HCEC 1CT (cell line): ENCODE measurements around the gene SCAPER.
"Not testable (repeated sequence)": the region's sequence is repeated elsewhere in the genome, so short reads cannot be mapped to it uniquely, and the experiment has no call there.

ENCODE experiments used
- DNase-seq: peaks from one replicate; pipeline ENCODE4 v3.0.0-alpha.2; 2017

The SCAPER gene

DNA sequence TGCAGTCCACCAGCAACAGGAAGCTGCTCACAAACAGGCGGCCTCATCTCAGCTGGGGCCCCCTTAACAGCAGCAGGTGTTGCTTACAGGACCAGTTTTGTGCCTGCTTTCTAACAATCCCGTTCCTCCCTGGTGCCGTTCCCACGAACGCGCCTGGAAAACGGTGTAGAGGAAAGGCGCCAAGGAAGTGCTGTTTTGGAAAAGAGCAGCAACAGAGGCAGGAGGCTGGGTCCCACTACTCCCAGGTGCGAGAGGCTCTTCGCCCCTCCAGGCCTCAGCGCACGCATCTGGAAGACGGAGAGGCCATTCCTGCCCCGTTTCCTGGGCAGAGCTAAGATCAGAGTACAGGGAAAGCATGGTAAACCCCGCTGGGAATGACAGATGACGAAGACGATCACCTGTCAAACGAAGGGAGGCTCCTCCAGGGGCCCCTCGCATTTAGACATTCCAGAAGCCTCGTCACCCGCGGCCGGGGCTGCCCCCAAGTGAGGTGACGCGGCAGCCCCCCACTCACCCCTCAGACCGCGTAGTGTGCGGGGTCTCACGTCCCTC lies 603 bp downstream of the SCAPER start:
- peak; percentile 25 for DNase-seq

DNA sequence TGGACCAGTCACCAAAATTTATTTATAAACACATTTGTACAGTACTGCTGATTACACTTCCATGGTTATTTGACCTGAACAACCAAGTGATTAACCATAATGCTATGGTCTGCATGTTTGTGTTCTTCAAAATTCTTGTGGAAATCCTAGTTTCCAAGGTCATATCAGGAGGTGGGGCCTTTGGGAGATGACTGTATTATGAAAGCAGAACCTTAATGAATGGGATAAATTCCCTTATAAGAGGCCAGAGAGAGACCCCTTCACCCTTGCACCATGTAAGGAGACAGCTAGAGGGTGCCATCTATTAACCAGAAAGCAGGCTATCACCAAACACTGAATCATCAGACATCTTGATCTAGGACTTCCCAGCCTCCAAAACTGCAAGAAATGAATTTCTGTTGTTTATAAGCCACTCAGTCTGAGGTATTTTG lies 1.9 kb downstream of the SCAPER start:
- DNase-seq = peak; percentile 70

DNA sequence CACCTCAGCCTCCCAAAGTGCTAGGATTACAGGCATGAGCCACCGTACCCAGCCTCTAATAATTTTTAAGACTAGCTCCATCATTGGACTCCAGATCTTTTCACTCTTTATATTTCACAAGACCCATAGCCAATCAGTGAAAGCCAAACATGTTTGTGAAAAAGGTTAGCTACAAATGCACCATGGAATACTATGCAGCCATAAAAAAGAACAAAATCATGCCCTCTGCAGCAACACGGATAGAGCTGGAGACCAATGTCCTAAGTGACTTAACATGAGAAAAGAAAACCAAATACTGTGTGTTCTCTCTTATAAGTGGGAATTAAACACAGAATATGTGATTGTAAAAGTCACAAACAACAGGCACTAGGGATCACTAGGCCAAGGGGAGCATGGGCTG lies 3.2 kb downstream of the SCAPER start:
- DNase-seq = no peak

DNA sequence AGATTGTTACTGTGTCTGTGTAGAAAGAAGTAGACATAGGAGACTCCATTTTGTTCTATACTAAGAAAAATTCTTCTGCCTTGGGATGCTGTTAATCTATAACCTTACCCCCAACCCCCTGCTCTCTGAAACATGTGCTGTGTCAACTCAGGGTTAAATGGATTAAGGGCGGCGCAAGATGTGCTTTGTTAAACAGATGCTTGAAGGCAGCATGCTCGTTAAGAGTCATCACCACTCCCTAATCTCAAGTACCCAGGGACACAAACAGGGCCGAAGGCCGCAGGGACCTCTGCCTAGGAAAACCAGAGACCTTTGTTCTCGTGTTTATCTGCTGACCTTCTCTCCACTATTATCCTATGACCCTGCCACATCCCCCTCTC lies 5.2 kb downstream of the SCAPER start:
- not testable (repeated sequence) for DNase-seq

DNA sequence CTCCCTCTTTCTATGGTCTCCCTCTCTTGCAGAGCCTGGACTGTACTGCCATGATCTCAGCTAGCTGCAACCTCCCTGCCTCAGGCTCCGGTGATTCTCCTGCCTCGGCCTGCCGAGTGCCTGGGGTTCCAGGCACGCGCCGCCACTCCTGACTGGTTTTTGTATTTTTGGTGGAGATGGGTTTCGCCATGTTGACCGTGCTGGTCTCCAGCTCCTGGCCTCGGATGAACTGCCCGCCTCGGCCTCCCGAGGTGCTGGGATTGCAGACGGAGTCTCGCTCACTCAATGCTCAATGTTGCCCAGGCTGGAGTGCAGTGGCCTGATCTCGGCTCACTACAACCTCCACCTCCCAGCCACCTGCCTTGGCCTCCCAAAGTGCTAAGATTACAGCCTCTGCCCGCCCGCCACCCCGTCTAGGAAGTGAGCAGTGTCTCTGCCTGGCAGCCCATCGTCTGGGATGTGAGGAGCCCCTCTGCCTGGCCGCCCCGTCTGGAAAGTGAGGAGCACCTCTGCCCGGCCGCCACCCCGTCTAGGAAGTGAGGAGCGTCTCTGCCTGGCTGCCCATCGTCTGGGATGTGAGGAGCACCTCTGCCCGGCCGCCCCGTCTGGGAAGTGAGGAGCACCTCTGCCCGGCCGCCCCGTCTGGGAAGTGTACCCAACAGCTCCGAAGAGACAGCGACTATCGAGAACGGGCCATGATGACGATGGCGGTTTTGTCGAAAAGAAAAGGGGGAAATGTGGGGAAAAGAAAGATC lies 5.8 kb downstream of the SCAPER start:
- DNase-seq = not testable (repeated sequence)

DNA sequence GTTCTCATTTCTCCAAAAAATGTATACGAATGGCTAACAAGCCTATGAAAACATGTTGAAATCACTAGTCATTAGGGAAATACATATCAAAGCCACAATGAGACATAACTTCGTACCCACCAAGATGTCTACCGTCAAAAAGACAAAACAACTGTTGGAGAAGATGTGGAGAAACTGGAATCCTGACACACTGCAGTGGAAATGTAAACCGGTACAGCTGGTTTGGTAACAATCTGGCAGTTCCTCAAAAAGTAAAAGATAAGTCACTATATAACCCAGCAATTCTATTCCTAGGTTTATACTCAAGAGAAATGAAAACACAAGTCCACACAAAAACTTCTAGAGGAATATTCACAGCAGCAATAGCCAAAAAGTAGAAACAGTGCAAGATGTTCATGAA lies 7.0 kb downstream of the SCAPER start:
- DNase-seq = no peak

DNA sequence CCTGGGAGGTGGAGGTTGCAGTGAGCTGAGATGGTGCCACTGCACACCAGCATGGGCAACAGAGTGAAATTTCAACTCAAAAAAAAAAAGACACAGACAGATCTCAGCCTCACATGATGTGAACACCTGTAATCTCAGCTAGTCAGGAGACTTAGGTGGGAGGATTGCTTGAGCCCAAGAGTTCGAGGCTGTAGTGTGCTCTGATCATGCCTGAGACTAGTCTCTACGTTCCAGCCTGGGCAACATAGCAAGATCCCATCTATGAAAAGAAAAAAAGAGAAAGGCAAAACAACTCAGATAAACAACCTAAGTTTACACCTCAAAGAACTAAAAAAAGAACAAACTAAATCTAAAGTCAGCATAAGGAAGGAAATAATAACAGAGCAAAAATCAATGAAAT lies 11.0 kb downstream of the SCAPER start:
- no peak for DNase-seq

DNA sequence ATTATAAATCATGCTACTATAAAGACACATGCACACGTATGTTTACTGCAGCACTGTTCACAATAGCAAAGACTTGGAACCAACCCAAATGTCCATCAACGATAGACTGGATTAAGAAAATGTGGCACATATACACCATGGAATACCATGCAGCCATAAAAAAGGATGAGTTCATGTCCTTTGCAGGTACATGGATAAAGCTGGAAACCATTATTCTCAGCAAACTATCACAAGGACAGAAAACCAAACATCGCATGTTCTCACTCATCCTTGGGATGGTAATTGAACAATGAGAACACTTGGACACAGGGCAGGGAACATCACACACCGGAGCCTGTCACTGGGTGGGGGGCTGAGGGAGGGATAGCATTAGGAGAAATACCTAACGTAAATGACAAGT lies 12.3 kb downstream of the SCAPER start:
- not testable (repeated sequence) for DNase-seq

DNA sequence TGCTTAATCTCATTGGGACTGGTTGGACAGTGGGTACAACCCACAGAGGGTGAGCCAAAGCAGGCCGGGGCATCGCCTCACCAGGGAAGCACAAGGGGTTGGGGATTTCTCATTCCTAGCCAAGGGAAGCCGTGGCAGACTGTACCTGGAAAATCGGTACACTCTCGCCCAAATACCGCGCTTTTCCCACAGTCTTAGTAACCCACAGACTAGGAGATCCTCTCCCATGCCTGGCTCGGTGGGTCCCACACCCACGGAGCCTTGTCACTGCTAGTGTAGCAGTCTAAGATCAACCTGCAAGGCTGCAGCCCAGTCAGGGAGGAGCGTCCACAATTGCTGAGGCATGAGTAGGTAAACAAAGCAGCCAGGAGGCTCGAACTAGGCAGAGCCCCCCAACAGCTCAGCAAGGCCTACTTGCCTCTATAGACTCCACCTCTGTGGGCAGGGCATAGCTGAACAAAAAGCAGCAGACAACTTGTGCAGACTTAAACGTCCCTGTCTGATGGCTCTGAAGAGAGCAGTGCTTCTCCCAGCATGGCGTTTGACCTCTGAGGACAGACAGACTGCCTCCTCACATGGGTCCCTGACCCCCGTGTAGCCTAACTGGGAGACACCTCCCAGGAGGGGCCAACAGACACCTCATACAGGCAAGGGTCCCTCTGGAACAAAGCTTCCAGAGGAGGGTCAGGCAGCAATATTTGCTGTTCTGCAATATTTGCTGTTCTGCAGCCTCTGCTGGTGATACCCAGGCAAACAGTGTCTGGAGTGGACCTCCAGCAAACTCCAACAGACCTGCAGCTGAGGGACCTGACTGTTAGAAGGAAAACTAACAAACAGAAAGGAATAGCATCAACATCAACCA lies 17.6 kb downstream of the SCAPER start:
- not testable (repeated sequence) for DNase-seq

DNA sequence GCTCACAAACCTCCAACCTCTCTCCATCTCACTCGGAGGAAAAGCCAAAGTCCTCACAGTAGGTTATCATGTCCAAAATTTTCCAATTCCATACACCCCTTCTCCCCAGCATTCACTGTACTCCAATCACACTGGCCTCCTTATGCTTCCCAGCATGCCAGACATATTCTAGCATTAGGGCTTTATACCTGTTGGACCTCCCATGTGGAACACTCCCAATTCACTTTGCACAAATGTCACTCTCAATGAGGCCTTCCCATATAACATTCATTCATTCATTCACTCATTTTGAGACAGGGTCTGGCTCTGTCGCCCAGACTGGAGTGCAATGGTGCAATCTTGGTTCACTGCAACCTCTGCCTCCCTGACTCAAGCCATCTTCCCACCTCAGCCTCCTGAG lies 19.9 kb downstream of the SCAPER start:
- no peak for DNase-seq

DNA sequence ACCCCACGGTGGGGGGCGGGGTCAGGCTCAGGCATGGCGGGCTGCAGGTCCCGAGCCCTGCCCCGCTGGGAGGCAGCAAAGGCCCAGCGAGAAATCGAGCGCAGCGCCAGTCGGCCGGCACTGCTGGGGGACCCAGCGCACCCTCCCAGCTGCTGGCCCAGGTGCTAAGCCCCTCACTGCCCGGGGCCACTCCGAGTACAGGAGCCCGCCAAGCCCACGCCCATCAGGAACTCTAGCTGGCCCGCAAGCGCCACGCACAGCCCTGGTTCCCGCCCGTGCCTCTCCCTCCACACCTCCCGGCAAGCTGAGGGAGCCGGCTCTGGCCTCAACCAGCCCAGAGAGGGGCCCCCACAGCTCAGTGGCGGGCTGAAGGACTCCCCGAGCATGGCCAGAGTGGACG lies 29.2 kb downstream of the SCAPER start:
- no peak for DNase-seq

DNA sequence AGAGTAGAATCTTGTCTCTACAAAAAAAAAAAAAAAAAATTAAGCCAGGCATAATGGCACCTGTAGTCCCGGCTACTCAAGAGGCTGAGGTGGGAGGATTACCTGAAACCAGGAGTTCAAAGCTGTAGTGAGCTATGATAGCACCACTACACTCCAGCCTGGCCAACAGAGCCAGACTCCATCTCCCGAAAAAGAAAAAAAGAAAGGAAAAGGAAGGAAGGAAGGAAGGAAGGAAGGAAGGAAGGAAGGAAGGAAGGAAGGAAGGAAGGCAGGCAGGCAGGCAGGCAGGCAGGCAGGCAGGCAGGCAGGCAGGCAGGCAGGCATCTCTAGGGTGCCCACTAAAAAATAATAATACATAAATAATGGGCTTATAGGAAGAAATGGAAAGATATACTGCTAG lies 32.1 kb downstream of the SCAPER start:
- not testable (repeated sequence) for DNase-seq

DNA sequence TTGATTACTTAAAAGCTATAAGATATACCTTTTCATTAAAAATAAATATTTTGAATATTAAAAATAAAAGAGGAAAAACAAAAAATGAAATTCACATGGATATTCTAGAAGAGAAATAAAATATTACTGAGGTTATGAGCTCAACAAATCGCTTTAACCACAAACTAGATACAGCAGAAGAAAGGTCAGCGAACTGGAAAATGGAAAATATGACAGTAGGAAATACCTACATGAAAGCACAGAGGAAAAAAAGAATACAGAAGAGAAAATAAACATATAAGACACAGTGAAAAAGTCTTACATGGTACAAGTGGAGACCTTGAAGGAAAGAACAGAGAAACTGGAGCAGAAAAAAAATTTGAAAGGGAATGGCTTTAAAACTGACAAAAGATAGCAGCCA lies 33.2 kb downstream of the SCAPER start:
- DNase-seq = no peak

DNA sequence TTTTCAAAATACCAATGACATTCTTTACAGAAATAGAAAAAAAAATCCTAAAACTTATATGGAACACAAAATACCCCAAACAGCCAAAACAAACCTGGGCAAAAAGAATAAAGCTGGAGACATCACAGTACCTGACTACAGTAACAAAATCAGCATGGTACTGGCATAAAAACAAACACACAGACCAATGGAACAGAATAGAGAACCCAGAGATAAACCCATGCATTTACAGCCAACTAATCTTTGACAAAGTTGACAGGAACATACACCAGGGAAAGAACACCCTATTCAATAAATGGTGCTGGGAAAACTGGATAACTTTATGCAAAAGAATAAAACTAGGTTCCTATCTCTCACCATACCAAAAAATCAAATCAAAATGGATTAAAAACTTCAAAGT lies 36.4 kb downstream of the SCAPER start:
- DNase-seq = no peak

DNA sequence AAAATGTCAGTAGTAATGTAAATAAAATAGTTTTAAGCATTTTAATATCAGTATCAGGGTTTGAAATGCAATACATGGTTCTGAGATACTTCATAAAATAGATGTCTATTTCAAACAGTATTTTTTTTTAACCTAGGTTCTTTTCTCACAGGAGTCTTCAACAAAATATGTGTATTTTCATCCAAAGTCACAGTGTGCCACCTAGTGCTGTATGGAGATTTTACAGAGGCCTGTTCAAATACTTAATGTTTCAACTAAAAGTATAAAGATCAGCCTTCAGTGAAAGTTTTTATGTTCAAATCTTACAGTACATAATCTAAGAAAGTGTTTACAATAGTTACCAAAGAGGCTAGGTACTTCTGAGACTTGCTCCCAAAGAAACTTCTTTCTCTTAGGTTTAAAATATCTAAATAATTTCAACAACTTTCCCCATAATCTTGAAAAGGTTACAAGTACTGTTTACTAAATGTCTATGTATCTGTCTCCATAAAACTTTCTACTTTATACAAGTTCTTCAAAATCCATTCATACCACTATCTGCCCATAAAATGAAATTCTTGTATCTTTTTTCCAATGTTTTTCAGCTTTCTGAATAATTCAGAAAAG lies 38.3 kb downstream of the SCAPER start:
- DNase-seq = peak; percentile 36

DNA sequence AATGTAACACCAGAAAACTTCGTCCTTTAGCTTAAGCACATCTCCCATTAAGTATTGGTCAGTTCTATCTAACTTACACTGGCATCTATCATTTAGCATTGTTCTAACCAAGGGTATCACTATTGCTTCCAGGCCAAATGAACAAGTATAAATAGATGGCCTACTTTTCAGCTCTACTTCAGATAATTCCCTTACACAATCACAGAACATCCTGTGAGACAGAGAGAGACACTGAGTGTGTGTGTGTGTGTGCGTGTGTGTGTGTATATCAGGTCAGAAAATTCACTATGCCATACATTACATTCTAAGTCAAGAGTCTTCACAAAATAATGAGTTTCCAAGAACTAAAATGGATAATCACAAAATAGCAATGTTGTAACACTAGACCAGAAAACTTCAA lies 39.1 kb downstream of the SCAPER start:
- DNase-seq = no peak

DNA sequence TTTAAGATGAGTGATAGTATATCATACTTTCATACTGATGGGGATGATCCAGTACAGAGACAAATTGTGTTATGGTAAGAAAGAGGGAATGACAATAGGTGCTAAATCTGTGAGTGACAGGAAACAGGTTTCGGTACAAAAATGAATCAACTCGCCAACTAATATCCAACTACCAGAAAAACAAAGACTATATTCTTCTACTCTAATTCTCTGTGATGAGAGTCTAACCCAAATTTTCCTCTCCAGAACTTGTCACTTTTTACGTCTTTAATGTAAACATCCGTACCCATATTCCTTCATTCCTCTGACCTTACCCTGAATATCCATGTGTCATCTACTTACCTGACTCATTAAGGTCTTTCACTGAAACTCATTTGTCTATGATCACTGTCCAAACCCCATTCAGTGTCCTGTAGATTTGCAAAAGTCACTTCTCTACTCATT lies 39.6 kb downstream of the SCAPER start:
- DNase-seq = no peak

DNA sequence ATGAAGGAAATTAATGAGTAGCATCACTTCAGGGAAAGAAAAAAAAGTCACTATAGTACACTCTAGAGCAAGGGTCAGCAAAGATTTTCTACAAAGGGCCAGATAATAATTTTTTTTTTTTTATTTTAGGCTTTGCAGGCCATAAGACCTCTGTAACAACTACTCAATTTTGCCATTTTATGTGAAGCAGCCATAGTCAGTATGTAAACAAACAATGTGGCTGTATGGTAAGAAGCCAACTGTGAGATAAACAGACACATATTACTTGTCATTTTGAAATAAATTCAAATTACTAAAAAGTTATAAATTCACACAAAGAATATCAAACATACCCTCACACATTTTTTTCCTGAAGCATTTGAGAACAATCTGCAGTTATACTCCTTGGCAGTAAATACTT lies 40.6 kb downstream of the SCAPER start:
- DNase-seq = no peak

DNA sequence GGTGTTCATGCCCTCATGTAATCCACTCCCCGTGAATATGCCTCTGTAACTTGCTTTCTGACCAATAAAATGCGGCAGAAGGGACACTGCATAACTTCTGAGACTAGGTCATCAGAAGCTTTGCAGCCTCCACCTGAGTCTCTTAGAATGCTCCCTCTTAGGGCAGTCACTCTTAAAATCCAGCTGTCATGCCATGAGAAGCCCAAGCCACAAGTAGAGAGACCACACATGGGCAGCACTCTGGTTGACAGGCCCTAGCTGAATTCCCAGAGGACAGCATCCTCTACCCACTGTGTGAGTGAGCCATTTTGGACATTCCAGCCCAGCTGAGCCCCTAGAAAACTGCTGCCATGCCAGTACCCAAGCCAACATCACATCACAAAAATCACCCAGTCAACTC lies 41.4 kb downstream of the SCAPER start:
- no peak for DNase-seq

DNA sequence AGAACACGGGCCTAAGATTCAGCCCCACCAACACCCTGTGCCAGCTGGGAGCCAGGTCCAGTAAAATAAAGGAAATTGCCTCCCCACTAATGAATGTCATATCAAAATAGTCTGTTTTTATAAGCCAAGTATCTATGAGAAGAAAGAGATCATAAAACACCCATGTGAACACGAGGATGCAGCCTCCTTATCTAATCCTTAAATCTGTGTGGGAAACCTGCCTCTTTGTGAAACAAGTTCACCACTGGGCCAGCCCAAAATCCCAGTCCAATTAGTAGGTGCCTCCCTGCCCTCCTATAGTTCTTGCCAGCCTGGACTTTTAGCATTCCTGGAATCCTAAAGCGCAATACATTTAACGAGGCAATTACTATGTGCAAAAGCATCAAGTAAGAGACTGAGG lies 42.0 kb downstream of the SCAPER start:
- DNase-seq = no peak

DNA sequence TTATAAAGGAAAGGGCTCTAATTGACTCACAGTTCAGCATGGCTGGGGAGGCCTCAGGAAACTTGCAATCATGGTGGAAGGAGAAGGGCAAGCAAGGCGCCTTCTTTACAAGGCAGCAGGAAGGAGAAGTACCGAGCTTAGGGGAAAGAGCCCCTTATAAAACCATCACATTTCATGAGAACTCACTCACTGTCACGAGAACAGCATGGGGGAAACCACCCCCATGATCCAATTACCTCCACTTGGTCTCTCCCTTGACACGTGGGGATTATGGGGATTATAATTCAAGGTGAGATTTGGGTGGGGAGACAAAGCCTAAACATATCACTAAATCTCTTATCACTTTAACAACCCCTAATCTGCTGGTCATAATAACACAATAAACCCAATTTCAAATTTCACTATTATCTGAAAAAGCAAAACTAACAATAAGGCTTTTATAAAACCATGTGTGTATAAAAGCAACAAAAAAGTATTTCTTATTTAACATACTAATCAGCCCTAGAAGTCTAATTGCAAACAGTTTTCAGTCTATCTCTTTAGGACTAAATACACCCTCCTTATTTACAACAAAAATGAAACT lies 43.2 kb downstream of the SCAPER start:
- no peak for DNase-seq

DNA sequence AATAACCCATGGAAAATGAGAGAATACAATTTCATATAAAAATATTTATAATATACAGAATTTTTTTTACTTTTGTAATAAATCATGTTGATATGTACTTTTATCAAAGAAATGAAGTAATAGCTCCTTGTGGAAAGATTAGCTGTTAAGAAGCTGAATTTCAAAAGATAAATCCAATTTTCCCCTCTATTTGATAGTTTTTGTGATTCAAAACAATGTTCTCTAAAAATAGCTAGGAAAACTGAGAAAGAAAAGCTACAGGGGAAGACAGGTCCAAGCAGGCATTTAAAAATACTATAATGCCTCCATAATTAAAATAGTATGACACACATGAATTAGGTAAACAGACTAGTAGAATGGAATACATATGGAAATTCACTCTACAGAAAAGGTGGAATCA lies 44.9 kb downstream of the SCAPER start:
- DNase-seq = no peak

DNA sequence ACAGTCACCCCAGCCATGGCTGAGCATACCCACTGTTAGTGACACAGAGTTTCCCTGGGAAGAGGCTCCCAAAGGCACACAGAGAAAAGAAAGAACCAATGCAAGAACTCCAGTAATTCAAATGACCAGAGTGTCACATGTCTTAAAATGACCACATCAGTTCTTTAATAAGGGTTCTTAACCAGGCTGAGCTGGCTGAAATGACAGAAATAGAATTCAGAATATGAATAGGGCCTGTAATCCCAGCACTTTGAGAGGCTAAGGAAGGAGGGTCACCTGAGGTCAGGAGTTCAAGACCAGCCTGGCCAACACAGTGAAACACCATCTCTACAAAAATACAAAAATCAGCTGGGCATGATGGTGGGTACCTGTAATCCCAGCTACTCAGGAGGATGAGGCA lies 54.8 kb downstream of the SCAPER start:
- not testable (repeated sequence) for DNase-seq
